Tibial nerve (tissue), 4 donors: Measurements from ENCODE around the gene IGFBP2. TPM values are rescaled to one million over a fixed set of nuclear protein-coding genes. Genes with fewer than 3 reads are reported as not detected.

Source experiments
- DNase-seq, 2 donors: peaks; one replicate each; pipeline ENCODE4 v3.0.0-alpha.2; 2019; ENCODE audit warnings: low spot score in 2 of 2
- H3K27ac ChIP-seq, 4 donors: fragments of 200-600 bp; sonication (generic) in 3 of 4; one replicate each; pipeline ENCODE4 v1.5.1; 2017 to 2019; ENCODE audit warnings: mild to moderate bottlenecking in 1 of 4
- H3K27me3 ChIP-seq, 2 donors: fragments of 200-600 bp; sonication (generic) in 1 of 2; one replicate each; pipeline versions ENCODE4 v1.5.1 to v1.6.0; 2017 to 2019
- H3K36me3 ChIP-seq, 3 donors: fragments of 200-600 bp; sonication (generic); one replicate each; pipeline ENCODE4 v1.5.1; 2018 to 2019
- H3K4me1 ChIP-seq, 4 donors: fragments of 200-600 bp; sonication (generic) in 3 of 4; one replicate each; pipeline ENCODE4 v1.5.1; 2017 to 2019
- H3K4me3 ChIP-seq, 4 donors: fragments of 200-600 bp; sonication (generic) in 3 of 4; one replicate each; pipeline ENCODE4 v1.5.1; 2017 to 2019; ENCODE audit warnings: mild to moderate bottlenecking in 1 of 4, moderate library complexity in 1 of 4
- H3K9me3 ChIP-seq, 4 donors: fragments of 200-600 bp; sonication (generic) in 3 of 4; one replicate each; pipeline ENCODE4 v1.5.1; 2017 to 2019
- EP300 ChIP-seq, 2 donors: sonication (generic); formaldehyde crosslinking; IDR thresholded peaks; one replicate each; pipeline ENCODE4 v1.6.1; 2017; ENCODE audit warnings: antibody characterized with exemption in 2 of 2, mild to moderate bottlenecking in 1 of 2
- POLR2A ChIP-seq, 2 donors: fragments of 450-650 bp; IDR thresholded peaks; one replicate each; pipeline ENCODE4 v1.6.1; 2017; ENCODE audit warnings: antibody characterized with exemption in 2 of 2, mild to moderate bottlenecking in 2 of 2, moderate library complexity in 2 of 2
- WGBS, 2 donors: methylation state at CpG; one replicate each; pipeline ENCODE4 v1.1.5; 2018; 5-methylcytosine and 5-hydroxymethylcytosine counted together
- total RNA-seq, 4 donors: library from RNA; depleted of rRNA; stranded (reverse); fragments of >200 nt; gene quantifications; one replicate each; pipeline ENCODE4 v1.1.0, GENCODE V29; 2016
- TF ChIP-seq, protein P1 (sequence below), 5 experiments: fragments of 200-600 bp in 3 of 5; fragments of 450-650 bp in 2 of 5; sonication (generic) in 3 of 5; IDR thresholded peaks; one replicate each; pipeline ENCODE4 v1.5.1; 2016 to 2019; ENCODE audit warnings: antibody characterized with exemption in 5 of 5, mild to moderate bottlenecking in 3 of 5, moderate library complexity in 2 of 5

Gene IGFBP2
- total RNA-seq, 4 donors from 2014 or later, result 125 to 337 (median 157) TPM

DNA sequence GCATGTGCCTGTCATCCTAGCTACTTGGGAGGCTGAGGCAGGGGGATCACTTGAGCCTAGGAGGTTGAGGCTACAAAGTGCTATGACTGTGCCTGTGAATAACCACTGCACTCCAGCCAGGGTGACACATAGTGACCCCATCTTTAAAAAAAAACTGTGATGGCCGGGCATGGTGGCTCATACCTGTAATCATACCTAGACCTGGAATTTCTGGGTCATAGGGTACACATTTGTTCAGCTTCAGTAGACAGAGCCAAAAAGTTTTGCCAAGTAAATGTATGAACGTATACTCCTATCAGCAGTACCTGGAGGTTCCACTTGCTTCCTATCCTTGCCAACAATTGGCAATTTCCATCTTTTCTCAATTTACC, 6.4 kb upstream of the IGFBP2 start:
- Histone ChIP-seq H3K27ac (no peak overlapping the region), H3K4me3 (no peak overlapping the region), H3K36me3 (no peaks in the 10 kb centered on the region), H3K27me3 (no peaks in the 10 kb centered on the region), H3K4me1 (no peaks in the 10 kb centered on the region), H3K9me3 (peaks cover 0 to 2% (median 0%) of the 10 kb centered on the region in 4 donors)
- no peak for DNase-seq
- 85 to 89% methylated on average over 2 of the region's 2 CpGs for WGBS, 2 donors
- TF ChIP-seq, protein P1, sequence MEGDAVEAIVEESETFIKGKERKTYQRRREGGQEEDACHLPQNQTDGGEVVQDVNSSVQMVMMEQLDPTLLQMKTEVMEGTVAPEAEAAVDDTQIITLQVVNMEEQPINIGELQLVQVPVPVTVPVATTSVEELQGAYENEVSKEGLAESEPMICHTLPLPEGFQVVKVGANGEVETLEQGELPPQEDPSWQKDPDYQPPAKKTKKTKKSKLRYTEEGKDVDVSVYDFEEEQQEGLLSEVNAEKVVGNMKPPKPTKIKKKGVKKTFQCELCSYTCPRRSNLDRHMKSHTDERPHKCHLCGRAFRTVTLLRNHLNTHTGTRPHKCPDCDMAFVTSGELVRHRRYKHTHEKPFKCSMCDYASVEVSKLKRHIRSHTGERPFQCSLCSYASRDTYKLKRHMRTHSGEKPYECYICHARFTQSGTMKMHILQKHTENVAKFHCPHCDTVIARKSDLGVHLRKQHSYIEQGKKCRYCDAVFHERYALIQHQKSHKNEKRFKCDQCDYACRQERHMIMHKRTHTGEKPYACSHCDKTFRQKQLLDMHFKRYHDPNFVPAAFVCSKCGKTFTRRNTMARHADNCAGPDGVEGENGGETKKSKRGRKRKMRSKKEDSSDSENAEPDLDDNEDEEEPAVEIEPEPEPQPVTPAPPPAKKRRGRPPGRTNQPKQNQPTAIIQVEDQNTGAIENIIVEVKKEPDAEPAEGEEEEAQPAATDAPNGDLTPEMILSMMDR (IDR thresholded peaks at IDR 0.05), result no peak
- no peak for TF ChIP-seq EP300 (IDR thresholded peaks at IDR 0.05)
- TF ChIP-seq POLR2A (IDR thresholded peaks at IDR 0.05), result no peak

DNA sequence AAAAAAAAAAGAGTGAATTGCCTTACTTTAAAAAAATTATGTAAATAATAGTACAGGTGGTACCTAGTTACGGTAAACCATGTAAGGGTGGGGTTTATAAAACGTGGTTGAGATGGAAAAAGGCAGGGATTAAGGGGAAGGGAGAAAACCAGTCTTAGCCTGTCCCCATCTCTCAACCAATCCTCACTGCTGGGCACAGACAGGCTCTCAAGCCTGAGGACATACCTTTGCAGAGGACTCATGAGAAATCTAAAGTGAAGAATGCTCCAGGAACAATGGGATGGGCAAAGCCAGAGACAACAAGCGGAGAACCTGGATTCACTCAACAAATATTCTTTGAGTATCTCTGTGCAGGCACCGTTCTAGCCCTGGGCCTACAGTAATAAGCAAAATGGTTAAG, 3.4 kb upstream of the IGFBP2 start:
- TF ChIP-seq, protein P1 (IDR thresholded peaks at IDR 0.05), result no peak
- TF ChIP-seq EP300 (IDR thresholded peaks at IDR 0.05) (no peak), POLR2A (IDR thresholded peaks at IDR 0.05) (no peak)
- Histone ChIP-seq H3K27me3 (peaks cover 0 to 15% of the 10 kb centered on the region in 2 donors), H3K36me3 (no peaks in the 10 kb centered on the region), H3K4me1 (peaks cover 0 to 19% (median 9%) of the 10 kb centered on the region in 4 donors), H3K4me3 (no peak overlapping the region), H3K9me3 (no peaks in the 10 kb centered on the region), H3K27ac (no peak overlapping the region)
- WGBS, 2 donors, result 88 to 91% methylated on average over 4 of the region's 4 CpGs
- DNase-seq, result no peak

DNA sequence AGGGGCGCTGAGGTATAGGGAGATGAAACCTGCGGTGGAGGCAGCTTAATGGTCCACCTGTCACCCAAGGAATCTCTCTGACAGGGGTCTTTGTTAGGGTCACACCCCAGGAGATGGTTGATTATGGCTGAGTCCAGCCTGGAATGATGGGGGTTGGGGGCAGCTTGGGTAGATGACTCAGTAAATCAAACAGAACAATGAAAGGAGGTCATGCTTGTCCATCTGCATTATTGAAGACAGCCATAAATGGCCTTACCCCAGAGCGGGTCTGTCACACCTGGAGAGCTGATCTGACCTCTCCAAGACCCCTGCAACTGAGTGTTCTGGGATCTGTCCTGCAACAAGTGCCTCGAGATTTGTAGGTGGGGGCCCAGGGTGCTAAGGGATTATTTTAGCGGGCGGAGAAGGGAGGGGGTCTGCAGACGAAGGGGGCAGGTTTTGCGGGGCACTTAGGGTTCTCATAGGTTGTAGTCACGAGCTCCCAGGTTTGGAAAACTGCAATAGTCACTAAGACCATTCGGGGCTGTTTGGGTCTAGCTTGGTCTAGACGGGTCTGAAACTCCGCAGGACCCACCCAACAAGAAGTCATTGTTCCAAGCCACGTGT, 771 bp upstream of the IGFBP2 start:
- H3K27ac ChIP-seq, result no peak overlapping the region

GRCh38 chr2:216633616-216634369, 573 bp downstream of the IGFBP2 start:
- 1 to 2% methylated on average over 20 to 23 of the region's 71 CpGs for WGBS, 2 donors
- H3K9me3 ChIP-seq, result no peaks in the 10 kb centered on the region
- peaks cover 0 to 49% (median 26%) of the 10 kb centered on the region in 4 donors for H3K4me1 ChIP-seq
- TF ChIP-seq EP300 (IDR thresholded peaks at IDR 0.05) (no peak), POLR2A (IDR thresholded peaks at IDR 0.05) (no peak)
- TF ChIP-seq, protein P1 (IDR thresholded peaks at IDR 0.05), result peak in 1 of 5 experiments; percentile 10
- no peak for DNase-seq
- peak overlapping the region in 1 of 4 donors; percentile 39 for H3K27ac ChIP-seq
- no peaks in the 10 kb centered on the region for H3K36me3 ChIP-seq
- peaks cover 0 to 55% of the 10 kb centered on the region in 2 donors for H3K27me3 ChIP-seq
- peak overlapping the region; percentile 9 to 59 (median 38) for H3K4me3 ChIP-seq

More for the DNA sequence above, 771 bp upstream of the IGFBP2 start:
- Histone ChIP-seq H3K4me1 (peaks cover 0 to 46% (median 23%) of the 10 kb centered on the region in 4 donors), H3K27me3 (peaks cover 0 to 41% of the 10 kb centered on the region in 2 donors), H3K9me3 (no peaks in the 10 kb centered on the region), H3K4me3 (peak overlapping the region in 1 of 4 donors; percentile 59), H3K36me3 (no peaks in the 10 kb centered on the region)
- DNase-seq, result no peak
- WGBS, 2 donors, result 47 to 51% methylated on average over 13 of the region's 13 CpGs
- TF ChIP-seq, protein P1 (IDR thresholded peaks at IDR 0.05), result no peak
- TF ChIP-seq POLR2A (IDR thresholded peaks at IDR 0.05), result no peak
- TF ChIP-seq EP300 (IDR thresholded peaks at IDR 0.05), result no peak
